ENCODE data around the gene PDGFA.

The PDGFA gene

GRCh38 chr7:502296-502695, 17.4 kb downstream of the PDGFA start:
- DNase-seq (ENCODE audit: low read depth, low spot score), result no peak
- in situ Hi-C loops (cut with HindIII; ENCODE audit: low sequenced_read_pairs), result no loop called here

GRCh38 chr7:501526-501925, 18.1 kb downstream of the PDGFA start:
- H3K4me3 ChIP-seq (ENCODE audit: low read depth, low read length), result no peak overlapping the region
- in situ Hi-C loops (cut with HindIII; ENCODE audit: low sequenced_read_pairs), result no loop called here
- TF ChIP-seq, protein P1, sequence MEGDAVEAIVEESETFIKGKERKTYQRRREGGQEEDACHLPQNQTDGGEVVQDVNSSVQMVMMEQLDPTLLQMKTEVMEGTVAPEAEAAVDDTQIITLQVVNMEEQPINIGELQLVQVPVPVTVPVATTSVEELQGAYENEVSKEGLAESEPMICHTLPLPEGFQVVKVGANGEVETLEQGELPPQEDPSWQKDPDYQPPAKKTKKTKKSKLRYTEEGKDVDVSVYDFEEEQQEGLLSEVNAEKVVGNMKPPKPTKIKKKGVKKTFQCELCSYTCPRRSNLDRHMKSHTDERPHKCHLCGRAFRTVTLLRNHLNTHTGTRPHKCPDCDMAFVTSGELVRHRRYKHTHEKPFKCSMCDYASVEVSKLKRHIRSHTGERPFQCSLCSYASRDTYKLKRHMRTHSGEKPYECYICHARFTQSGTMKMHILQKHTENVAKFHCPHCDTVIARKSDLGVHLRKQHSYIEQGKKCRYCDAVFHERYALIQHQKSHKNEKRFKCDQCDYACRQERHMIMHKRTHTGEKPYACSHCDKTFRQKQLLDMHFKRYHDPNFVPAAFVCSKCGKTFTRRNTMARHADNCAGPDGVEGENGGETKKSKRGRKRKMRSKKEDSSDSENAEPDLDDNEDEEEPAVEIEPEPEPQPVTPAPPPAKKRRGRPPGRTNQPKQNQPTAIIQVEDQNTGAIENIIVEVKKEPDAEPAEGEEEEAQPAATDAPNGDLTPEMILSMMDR (IDR thresholded peaks at IDR 0.05; ENCODE audit: low read depth, low read length), result no peak
- DNase-seq (ENCODE audit: low read depth, low spot score), result no peak

More at GRCh38 chr7:502296-502695, 17.4 kb downstream of the PDGFA start:
- TF ChIP-seq, protein P1 (IDR thresholded peaks at IDR 0.05; ENCODE audit: low read depth, low read length), result no peak
- no peak overlapping the region for H3K4me3 ChIP-seq (ENCODE audit: low read depth, low read length)

- no peak overlapping the region for H3K4me3 ChIP-seq (ENCODE audit: low read depth, low read length)
- in situ Hi-C loops (cut with HindIII; ENCODE audit: low sequenced_read_pairs), result no loop called here
- DNase-seq (ENCODE audit: low read depth, low spot score), result no peak
- TF ChIP-seq, protein P1 (IDR thresholded peaks at IDR 0.05; ENCODE audit: low read depth, low read length), result no peak
Measured at GRCh38 chr7:500521-501420, 18.9 kb downstream of the PDGFA start.

GRCh38 chr7:499853-500485, 19.7 kb downstream of the PDGFA start:
- H3K4me3 ChIP-seq (ENCODE audit: low read depth, low read length), result no peak overlapping the region
- no peak for DNase-seq (ENCODE audit: low read depth, low spot score)
- in situ Hi-C loops (cut with HindIII; ENCODE audit: low sequenced_read_pairs), result no loop called here
- TF ChIP-seq, protein P1 (IDR thresholded peaks at IDR 0.05; ENCODE audit: low read depth, low read length), result no peak

DNA sequence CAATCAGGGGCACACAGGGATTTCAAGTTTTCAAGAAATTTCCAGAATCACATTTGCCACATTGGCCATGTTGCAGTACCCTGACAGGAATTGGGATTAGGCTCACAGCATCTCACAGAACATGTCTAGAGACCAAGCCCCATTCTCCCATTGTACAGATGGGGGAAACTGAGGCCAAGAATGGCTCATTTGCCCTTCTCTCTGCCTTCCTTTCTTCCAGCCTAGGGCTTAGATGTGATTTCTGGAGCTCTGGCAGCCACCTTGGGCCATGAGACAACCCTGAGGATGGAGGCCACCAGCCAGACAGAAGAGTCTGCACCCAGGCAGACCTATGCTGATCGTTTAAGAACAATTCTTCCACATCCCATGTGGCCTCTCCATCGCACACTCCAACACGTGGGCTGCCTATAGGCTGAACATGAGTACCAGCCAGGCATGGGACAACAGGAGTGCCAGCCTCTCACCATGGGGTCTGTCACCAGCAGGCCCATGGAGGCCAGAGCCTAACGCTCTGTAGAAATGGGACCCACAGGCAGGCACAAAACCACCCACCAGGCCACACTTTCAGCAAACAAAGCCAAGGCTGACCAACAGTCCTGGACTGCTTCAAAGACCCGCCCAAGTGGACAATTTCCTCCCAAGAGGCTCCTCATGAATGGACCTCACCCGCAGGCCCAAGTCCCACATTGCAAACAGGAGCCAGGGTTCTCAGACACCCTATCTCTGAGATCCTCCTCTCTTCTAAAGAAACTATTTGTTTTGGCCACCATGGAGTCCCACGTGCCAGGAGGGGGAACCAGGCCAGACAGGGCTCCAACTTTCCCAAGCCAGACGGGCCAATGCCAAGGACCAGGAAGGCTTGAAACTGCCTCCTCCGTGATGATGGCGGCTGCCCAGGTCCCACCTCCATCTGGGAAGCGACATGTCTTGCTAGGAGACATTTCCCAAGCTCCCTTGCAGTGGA, 20.7 kb downstream of the PDGFA start:
- no peak for DNase-seq (ENCODE audit: low read depth, low spot score)
- TF ChIP-seq, protein P1 (IDR thresholded peaks at IDR 0.05; ENCODE audit: low read depth, low read length), result no peak
- H3K4me3 ChIP-seq (ENCODE audit: low read depth, low read length), result no peak overlapping the region
- in situ Hi-C loops (cut with HindIII; ENCODE audit: low sequenced_read_pairs), result no loop called here

Data from astrocyte of the spinal cord (primary cell).